Astrocyte of the hippocampus (primary cell): ENCODE data around the gene PAQR6.

Experiments used
- DNase-seq: peaks from one replicate; pipeline ENCODE4 v3.0.0; 2011; ENCODE audit warnings: low read depth, low spot score

PAQR6 gene

GRCh38 chr1:156247460-156248322 lies at the start of gene PAQR6:
PAQR6 (minus strand) TSS chr1:156248056; CDS start chr1:156246731, 1,325 bp downstream.
- DNase-seq = peak; percentile 62

- peak; percentile 79 for DNase-seq
Observed at GRCh38 chr1:156295391-156295947, 47.6 kb upstream of the PAQR6 start, which contains the start of gene GLMP. GLMP (minus strand) TSS chr1:156295679; CDS start chr1:156295645, 34 bp downstream.

GRCh38 chr1:156293895-156294294 lies 46.0 kb upstream of the PAQR6 start:
- DNase-seq = no peak

GRCh38 chr1:156293098-156293434 lies 45.2 kb upstream of the PAQR6 start:
- DNase-seq = no peak

GRCh38 chr1:156291226-156292061 lies 43.6 kb upstream of the PAQR6 start:
- peak; percentile 92 for DNase-seq

GRCh38 chr1:156289857-156290256 lies 42.0 kb upstream of the PAQR6 start:
- DNase-seq = no peak

- DNase-seq = no peak
Observed at GRCh38 chr1:156286061-156286460, 38.2 kb upstream of the PAQR6 start.

- no peak for DNase-seq
Observed at GRCh38 chr1:156285437-156285836, 37.6 kb upstream of the PAQR6 start.

- DNase-seq = no peak
Observed at GRCh38 chr1:156284757-156285156, 36.9 kb upstream of the PAQR6 start.

- no peak for DNase-seq
Observed at GRCh38 chr1:156284112-156284511, 36.3 kb upstream of the PAQR6 start, which contains the start of gene TMEM79. TMEM79 (plus strand) TSS chr1:156284325; CDS start chr1:156285227, 902 bp downstream.

GRCh38 chr1:156283521-156283920 lies 35.7 kb upstream of the PAQR6 start:
- no peak for DNase-seq

- DNase-seq = peak; percentile 99
Observed at GRCh38 chr1:156282479-156283222, 34.8 kb upstream of the PAQR6 start, which contains the start of gene SMG5. SMG5 (minus strand) TSS chr1:156282825; CDS start chr1:156282680, 145 bp downstream.

- DNase-seq = peak; percentile 36
Observed at GRCh38 chr1:156281693-156282478, 34.0 kb upstream of the PAQR6 start.

GRCh38 chr1:156281281-156281680 lies 33.4 kb upstream of the PAQR6 start:
- DNase-seq = peak; percentile 52

- DNase-seq = no peak
Observed at GRCh38 chr1:156279837-156280236, 32.0 kb upstream of the PAQR6 start.

- no peak for DNase-seq
Observed at GRCh38 chr1:156276966-156277381, 29.1 kb upstream of the PAQR6 start.

GRCh38 chr1:156276532-156276931 lies 28.7 kb upstream of the PAQR6 start:
- DNase-seq = no peak

- no peak for DNase-seq
Observed at GRCh38 chr1:156270314-156270713, 22.5 kb upstream of the PAQR6 start.

GRCh38 chr1:156268336-156268735 lies 20.5 kb upstream of the PAQR6 start:
- peak; percentile 31 for DNase-seq

- DNase-seq = no peak
Observed at GRCh38 chr1:156266051-156266450, 18.2 kb upstream of the PAQR6 start.
